22Rv1 (cell line): Measurements from ENCODE around the gene IRF2BPL.
"Not testable (repeated sequence)": the region's sequence is repeated elsewhere in the genome, so short reads cannot be mapped to it uniquely, and the experiment has no call there.

ENCODE experiments used
- ZFX ChIP-seq: fragments of 450-650 bp; IDR thresholded peaks from 2 replicates; pipeline ENCODE4 v1.6.1; 2017; ENCODE audit warnings: antibody characterized with exemption, borderline replicate concordance
- TF ChIP-seq, protein P1 (sequence below): fragments of 450-650 bp; IDR thresholded peaks from 2 replicates; pipeline ENCODE4 v1.5.1; 2017; ENCODE audit warnings: mild to moderate bottlenecking

DNA sequence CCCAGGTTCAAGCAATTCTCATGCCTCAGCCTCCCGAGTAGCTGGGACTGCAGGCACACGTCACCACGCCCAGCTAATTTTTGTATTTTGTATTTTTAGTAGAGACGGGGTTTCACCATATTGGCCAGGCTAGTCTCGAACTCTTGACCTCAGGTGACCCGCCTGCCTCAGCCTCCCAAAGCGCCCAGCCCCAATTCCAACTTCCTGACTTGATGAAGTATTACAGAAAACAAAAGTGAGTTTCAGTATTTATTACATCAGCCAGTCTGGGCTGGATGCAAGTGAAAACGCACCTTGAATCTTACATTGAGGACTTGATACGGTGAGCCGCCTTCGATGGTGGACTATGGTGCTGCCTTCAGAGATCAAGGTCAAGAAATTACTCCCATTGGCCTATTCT lies 7.1 kb downstream of the IRF2BPL start:
- TF ChIP-seq, protein P1, sequence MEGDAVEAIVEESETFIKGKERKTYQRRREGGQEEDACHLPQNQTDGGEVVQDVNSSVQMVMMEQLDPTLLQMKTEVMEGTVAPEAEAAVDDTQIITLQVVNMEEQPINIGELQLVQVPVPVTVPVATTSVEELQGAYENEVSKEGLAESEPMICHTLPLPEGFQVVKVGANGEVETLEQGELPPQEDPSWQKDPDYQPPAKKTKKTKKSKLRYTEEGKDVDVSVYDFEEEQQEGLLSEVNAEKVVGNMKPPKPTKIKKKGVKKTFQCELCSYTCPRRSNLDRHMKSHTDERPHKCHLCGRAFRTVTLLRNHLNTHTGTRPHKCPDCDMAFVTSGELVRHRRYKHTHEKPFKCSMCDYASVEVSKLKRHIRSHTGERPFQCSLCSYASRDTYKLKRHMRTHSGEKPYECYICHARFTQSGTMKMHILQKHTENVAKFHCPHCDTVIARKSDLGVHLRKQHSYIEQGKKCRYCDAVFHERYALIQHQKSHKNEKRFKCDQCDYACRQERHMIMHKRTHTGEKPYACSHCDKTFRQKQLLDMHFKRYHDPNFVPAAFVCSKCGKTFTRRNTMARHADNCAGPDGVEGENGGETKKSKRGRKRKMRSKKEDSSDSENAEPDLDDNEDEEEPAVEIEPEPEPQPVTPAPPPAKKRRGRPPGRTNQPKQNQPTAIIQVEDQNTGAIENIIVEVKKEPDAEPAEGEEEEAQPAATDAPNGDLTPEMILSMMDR = not testable (repeated sequence)
- not testable (repeated sequence) for TF ChIP-seq ZFX
